Activated CD4-positive, alpha-beta T cell treated with anti-CD3 and anti-CD28 coated beads for 1 hour (primary cell): Measurements from ENCODE around the gene GPX1.
"Not testable (repeated sequence)": the region's sequence is repeated elsewhere in the genome, so short reads cannot be mapped to it uniquely, and the experiment has no call there.

Experiments used
- DNase-seq: peaks from one replicate; pipeline ENCODE4 v3.0.0-alpha.2; 2020

GPX1 gene

DNA sequence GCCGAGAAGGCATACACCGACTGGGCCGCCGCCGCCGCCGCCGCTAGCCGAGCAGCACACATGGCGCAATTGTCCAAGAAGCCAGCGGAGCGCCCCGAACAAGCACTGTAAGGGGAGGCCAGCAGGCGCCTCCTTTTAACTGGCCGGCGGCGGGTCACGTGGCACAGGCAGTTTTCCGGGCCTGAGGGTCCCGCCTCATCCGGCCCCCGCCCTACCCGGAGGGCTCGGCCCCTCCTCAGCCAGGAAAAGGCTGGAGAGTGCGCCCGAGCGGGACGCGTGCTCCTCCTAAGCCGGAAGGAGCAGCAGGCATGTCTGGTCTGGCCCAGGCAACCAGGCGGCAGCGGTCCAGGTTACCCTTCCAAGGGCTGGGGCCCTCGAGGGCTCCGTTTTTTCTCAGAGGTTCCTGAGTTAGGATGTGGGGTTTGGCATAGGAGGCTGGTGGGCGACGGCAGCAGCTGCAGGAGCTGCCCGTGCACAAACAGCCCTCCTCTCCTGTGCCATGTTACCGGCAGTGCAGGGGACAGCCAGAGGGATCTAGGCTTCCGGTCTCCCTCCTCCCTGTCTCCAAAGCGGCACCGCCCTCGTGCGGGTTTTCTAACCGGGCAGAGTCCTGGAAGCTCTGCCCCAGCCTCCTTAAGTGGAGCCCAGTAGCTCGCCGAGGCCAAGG lies at the start of gene GPX1:
TSS of gene GPX1 (minus strand) at position 137 of the 667 bp plus-strand sequence. CDS start at position 62, 75 bp downstream.
- DNase-seq: peak; percentile 57

DNA sequence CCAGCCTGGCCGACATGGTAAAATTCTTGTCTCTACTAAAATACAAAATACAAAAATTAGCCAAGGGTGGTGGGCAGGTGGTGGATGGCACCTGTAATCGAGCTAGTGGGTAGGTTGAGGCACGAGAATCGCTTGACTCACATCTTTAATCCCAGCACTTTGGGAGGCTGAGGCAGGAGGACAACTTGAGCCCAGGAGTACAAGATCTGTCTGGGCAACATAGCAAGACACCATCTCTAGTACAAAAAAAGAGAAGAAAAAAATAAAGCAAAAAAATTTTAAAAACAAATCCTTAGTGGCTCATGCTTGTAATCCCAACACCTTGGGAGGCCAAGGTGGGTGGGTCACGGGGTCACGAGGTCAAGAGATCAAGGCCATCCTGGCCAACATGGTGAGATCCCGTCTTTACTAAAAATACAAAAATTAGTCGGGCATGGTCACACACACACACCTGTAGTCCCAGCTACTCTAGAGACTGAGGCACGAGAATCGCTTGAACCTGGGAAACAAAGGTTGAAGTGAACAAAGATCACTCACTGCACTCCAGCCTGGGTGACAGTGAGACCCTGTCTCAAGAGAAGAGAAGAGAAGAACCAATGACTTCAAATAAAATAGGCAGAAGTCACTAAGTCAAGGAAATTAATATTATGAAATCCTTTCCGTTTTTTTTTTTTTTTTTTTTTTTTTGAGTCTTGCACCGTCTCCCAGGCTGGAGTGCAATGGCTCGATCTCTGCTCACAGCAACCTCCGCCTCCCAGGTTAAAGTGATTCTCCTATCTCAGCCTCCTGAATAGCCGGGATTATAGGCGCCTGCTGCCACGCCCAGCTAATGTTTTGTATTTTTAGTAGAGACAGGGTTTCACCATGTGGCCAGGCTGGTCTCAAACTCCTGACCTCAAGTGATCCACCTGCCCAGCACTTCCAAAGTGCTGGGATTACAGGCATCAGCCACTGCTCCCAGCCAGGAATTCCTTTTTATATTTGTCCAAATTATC lies 48.7 kb upstream of the GPX1 start:
- DNase-seq: no peak

DNA sequence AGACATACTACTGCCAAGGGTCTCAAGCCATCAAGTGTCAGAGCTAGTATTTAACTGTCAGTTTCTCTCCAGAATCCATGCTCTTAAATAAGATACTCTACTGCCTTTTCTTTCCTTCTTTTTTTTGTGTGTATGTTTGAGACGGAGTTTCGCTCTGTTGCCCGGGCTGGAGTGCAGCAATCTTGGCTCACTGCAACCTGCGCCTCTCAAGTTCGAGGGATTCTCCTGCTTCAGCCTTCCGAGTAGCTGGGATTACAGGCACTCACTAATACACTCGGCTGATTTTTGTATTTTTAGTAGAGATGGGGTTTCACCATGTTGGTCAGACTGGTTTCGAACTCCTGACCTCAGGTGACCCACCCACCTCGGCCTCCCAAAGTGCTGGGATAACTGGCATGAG lies 47.4 kb upstream of the GPX1 start:
- not testable (repeated sequence) for DNase-seq

DNA sequence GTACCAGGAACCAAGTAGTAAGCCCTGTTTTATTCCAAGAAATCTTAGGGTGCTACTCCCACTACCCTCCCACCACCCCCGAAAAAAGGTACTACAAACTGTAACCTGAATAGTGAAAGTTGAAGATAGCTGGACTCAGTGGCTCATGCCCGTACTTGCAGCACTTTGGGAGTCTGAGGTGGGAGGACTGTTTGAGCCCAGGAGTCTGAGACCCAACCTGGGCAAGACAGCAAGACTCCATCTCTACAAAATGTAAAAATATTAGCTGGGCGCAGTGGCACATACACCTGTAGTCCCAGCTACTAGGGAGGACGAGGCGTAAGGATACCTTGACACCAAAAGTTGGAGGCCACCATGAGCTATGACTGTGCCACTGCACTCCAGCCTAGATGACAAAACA lies 45.7 kb upstream of the GPX1 start:
- DNase-seq: no peak

DNA sequence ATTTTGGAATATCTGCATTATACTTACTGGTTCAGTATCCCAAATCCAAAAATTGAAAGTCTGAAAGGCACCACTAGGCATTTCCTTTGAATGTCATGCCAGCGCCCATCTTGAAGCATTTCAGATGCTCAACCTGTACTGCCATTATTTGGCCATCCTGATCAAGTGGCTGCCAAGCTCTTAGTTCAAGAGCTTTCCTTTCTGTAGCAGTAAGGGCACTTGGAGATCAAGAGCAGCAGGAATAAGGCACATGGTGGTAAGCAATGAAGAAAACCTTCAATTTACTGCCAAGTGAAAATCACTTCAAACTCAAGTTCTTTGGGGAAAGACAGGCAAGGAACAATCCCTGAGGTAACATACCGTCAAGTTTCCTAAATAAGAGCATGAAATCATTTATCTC lies 43.6 kb upstream of the GPX1 start:
- DNase-seq: no peak

DNA sequence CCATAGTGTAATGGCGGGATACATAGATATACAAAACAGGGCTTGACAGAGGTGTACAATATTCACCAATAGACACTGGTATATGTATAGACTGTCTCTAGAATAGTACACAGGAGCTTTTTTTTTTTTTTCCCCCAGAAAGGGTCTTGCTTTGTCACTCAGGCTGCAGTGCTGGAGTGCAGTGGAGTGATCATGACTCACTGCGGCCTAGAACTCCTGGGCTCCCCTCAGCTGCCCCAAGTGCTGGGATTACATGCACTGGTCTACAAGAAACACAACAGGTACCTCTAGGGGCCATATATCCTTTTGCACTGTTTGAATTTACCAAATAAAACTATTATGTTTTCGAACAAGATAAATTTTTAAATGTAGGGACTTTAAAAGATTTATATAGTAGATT lies 41.3 kb upstream of the GPX1 start:
- no peak for DNase-seq

DNA sequence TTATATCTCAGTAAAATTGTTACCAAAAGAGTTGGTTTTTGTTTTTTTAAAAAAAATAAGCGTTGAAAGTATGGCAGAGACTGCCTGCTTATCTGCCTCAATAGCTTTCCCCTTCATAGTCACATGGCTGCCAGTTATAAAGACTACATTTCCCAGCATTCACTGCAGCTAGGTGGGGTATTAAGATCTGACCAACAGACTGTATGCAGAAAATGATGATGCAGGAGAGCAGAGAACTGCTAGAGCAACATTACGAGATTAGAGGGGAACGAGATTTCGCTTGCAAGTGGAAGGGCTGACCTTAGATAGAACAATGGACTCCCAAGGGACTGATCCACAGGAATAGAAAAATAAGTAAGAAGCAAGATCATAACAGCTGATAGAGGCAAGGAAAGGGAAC lies 39.3 kb upstream of the GPX1 start:
- no peak for DNase-seq

DNA sequence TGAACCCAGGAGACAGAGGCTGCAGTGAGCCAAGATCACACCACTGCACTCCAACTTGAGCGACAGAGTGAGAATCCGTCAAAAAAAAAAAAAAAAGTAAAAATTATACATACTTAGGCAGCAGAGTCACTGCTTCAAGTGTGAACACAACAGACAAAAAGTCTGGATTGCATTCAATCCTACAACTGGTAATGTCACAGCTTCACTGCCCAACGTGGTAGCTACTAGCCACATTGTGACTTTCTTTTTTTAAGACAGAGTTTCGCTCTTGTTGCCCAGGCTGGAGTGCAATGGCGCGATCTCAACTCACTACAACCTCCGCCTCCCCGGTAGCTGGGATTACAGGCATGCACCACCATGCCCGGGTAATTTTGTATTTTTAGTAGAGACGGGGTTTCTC lies 33.2 kb upstream of the GPX1 start:
- not testable (repeated sequence) for DNase-seq

DNA sequence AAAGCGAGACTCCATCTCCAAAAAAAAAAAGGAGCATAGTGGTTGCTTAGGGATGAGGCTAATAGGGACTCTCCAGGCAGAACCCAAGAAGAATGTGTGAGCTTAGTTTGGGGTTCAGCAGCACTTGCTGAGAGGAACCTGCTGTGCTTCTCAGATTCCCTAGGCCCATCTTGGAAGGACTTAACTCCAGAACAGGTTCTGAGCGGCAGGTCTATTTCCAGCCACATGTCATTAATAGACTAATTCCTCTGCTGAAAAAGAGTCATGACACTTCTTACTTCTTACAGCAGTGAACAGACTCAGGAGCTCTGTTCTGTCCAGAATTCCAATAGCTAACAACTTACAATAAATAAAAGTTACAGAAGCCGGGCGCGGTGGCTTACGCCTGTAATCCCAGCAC lies 31.1 kb upstream of the GPX1 start:
- DNase-seq: no peak

DNA sequence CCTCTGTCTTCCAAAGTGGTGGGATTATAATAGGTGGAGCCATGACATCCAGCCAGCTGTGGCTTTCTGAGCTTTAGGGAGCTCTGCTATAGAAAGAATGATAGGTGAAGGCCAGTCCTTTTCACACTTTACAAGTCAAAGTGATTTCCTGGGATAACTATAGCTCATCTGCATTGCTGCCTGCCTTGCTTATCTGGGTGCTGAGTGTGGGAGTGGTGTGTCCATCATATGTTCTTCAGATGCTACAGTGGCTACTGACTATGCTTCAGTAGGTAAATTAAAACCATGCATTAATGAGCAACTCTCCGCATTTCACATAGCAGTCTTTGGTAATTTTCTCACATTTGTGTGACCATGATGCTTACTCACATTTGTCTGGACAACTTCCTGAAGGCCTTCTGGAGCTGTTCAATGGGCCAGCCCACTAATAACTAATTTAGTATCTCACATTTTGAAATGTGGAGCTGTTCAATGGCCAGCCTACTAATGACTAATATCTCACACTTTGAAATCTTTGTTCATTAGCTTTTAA lies 30.2 kb upstream of the GPX1 start:
- no peak for DNase-seq

DNA sequence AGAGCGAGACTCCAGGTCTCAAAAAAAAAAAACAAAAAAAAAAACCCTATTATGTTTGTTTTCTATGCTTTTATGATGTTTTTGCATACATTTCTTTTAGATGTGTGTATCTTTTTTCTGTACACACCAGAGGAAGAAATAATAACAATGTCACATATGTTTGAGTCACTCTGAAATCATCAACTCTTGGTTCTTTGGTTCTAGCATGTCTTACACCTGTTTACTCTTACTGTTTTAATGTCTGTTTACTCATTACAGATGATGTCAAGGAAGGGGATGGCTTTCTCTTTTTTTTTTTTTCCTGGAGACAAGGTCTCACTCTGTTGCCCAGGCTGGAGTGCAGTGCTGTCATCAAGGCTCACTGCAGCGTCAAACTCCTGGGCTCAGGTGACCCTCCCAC lies 29.6 kb upstream of the GPX1 start:
- no peak for DNase-seq

DNA sequence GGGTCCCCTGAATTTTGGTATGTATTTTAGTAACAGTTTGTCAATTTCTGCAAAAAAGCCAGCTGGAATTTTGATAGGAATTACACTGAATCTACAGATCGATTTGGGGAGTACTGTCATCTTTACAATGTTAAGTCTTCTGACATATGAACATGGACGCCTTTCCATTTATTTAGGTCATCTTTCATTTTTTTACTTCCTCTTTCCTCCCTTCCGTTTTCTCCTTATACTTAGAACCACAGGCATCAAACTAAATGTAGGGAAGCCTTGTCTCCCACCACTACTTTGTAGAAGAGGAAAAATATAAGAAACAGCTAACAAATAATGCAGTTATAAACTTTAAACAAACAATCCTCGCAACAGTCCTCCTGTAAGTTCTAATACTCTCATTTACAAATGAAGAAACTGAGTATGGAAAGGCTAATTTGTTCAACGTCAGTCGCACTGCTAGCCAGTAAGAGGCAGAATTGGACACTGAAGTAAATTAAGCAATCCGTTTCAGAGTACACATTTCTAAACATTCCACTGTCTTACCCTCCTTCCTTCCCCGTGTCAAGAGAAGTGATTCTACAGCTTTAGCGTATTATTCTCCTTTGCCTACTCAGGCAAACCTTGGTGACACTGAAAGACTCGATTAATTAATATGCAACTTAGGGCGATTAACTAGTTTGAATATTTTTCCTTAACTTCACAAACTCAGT lies 28.1 kb upstream of the GPX1 start:
- DNase-seq: no peak

DNA sequence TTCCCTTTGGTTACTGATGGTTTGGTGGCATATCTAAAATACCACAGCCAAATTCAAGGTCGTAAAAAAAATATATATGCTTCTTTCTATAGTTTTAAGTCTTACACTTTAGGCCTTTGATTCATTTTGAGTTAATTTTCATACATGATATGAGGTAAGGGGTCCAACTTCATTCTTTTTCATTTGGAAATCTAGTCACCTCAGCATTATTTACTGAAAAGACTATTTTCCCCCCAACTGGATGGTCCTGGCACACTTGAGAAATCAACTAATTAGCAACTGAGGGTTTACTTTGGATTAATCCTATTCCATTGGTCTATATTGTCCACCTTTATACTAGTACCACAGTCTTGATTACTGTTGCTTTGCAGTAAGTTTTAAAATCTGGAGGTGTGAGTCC lies 27.5 kb upstream of the GPX1 start:
- no peak for DNase-seq

DNA sequence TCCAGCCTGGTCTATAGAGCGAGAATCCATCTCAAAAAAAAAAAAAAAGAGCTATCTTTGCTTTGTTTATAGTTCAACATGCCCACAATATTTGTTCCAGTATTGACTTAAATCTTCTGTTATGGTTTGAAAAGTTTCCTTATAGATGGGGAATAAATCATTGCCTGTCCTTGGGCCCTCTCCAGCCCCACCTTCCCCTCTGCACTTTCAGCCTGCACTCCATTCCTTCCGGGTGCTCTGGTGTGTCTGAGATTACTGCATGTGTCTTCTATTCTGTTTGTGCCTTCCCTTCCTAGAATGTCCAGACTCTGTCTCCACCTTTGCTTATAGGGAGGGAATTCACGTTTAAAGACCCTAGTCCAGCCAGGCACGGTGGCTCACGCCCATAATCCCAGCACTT lies 25.2 kb upstream of the GPX1 start:
- DNase-seq: no peak

DNA sequence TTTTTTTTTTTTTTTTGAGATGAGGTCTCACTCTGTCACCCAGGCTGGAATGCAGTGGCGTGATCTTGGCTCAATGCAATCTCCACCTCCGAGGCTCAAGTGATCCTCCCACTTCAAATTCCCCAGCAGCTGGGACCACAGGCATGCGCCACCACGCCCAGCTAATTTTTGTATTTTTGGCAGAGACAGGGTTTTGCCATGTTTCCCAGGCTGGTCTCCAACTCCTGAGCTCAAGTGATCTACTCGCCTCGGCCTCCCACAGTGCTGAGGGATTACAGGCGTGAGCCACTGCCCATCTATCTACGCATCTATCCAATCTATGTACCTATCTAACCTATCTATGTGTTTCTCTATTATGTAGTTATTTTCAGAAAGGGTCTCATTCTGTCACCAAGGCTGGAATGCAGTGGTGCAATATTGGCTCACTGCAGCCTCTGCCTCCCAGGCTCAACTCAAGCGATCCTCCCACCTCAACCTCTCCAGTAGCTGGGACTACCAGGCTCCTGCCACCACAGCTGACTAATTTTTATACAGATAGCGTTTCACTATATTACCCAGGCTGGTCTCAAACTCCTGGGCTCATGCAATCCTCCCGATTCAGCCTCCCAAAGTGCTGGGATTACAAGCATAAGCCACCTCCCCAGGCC lies 20.2 kb upstream of the GPX1 start:
- no peak for DNase-seq

DNA sequence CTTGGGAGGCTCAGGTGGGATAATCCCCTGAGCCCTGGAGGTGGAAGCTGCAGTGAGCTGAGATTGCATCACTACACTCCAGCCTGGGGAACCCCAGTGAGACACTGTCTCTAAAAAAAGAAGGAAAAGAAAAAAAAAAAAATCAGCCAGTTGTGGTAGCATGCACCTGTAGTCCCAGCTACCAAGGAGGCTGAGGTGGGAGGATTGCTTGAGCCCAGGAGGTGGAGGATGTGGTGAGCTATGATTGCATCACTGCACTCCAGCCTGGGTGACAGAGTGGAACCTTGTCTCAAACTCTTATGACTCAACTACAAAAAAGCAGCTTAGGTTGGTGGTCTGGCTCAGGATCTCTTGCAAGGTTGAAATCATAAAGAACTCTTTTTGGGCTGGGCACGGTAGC lies 19.3 kb upstream of the GPX1 start:
- peak; percentile 8 for DNase-seq

DNA sequence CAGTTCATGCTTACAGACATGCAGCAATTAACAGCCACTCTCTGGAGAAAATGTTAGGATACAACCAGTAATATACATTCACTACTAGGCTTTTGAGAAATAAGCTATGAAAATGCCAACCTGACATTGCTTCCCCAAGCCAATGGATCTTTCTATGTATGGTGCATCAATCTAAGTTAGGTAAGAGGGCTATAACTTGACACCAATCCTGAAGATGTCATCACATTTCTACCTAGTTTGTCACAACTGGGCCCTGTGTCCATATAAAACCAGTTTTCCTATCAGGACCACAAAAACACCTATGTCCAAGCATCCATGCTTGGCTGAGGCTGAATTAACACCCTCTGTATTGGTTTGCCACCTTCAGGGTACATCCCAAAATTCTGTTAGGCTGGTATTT lies 13.8 kb upstream of the GPX1 start:
- DNase-seq: no peak

DNA sequence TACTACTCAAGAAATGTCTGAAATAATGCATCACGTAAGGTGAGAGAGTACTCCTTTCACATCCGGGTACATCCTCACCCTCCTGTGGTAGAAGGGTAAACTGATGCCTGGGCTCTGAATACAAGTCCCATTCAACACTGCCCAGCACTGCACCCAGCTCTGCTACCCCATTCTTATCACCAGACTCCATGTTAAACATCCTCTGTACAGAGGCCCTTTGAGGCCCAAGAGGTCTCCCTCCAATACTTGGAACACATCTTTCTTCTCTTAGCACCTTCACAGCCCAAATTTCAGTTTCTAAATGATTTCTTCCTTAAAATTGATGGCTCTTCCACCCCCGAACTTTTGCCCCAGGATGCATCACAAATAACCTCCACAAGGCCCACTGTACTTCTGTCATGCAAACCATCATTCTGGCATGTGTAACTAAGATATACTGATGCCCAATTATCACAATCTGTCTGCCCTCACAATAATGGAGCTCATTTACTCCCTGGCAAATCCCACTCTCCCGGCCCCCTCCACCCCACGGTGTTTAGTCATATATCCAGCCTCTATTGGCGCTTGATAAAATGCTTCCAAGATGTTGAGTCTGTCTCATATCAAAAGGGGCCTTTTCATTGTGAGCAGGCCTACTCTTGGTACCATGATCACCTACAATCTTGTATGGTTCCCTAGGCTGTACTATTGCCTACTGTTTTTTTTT lies 12.6 kb upstream of the GPX1 start:
- DNase-seq: no peak

DNA sequence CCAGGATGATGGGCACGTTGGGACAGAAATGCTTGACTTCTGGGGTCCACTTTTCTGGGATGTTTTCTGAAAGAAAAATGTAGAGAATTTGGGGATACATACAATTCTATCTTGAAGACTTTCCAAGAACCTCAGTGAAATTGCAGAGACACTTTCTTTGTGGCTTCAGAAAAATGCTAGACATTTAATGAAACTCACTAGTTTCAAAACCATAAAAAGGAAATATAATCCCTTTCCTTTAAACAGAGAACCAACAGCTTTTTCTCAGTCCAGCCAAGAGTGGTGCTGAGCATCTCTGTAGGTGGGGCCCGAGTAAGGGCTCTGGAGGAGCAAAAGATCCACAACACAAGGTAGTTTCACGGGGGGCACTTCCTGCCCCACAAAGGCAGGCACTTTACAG lies 4.4 kb upstream of the GPX1 start:
- DNase-seq: no peak

DNA sequence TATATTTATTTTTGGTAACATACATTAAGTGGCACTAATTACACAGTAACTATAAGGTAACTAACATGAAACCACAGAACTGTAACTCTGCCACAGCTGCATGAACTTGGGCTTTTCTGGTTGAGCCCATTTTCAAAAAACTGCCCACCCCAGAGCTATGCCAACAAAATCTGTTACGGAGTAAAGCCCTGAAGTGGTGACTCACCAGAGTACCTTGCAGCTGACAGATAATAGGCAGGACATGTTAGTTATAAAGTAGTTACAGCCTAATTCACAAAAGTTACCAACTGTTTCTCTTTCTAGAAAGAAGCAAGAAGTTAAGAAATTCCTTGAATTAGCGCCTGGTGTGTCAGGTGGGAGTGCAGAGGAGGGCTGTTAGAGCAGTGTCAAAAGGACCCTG lies 1.5 kb upstream of the GPX1 start:
- DNase-seq: no peak

DNA sequence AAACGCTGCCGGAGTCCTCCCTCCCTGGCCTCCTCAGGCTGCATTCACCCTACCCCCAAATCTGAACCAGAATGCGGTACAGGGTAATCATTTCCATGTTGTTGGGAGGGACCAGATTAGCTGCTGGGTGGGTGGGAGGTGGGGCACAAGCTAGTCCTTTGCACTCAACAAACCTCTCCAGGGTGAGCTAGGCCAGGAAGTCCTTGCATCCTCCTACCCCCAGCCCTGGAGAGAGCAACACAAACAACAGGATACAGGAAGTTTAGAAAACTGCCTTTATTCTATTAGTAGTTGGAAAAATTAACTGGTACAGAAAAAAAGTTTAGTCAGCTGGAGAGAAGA lies 702 bp upstream of the GPX1 start:
- no peak for DNase-seq
